CD14-positive monocyte (primary cell): Measurements from ENCODE around the gene NGFR. TPM values are rescaled to one million over a fixed set of nuclear protein-coding genes. Genes with fewer than 3 reads are reported as not detected.
A peak's percentile ranks its signal among the peaks of the same experiment; 100 is the strongest.

Source experiments
- DNase-seq, 3 donors: peaks; one replicate each; pipeline ENCODE4 v3.0.0-alpha.2; 2011 to 2022
- H2AFZ ChIP-seq: 2 replicates; pipeline ENCODE4 v1.6.0; 2012; ENCODE audit warnings: mild to moderate bottlenecking, low read depth, low read length, inconsistent platforms; ENCODE audit not compliant: insufficient read depth, poor library complexity, severe bottlenecking
- H3K27ac ChIP-seq, 2 donors: 1 replicate in 1 of 2; 2 replicates in 1 of 2; pipeline ENCODE4 v1.5.1; 2012 to 2013; ENCODE audit warnings: low read length in 2 of 2, control low read depth in 1 of 2, inconsistent platforms in 1 of 2, low read depth in 1 of 2, mild to moderate bottlenecking in 1 of 2
- H3K27me3 ChIP-seq, 2 donors: one replicate each; pipeline versions ENCODE4 v1.6.0 to v1.6.1; 2011 to 2013; ENCODE audit warnings: low read length in 2 of 2; ENCODE audit not compliant: control insufficient read depth in 2 of 2, insufficient read depth in 2 of 2
- H3K36me3 ChIP-seq, 2 donors: replicated peaks in 1 of 2; 1 replicate in 1 of 2; 2 replicates in 1 of 2; pipeline versions ENCODE4 v1.5.1 to v1.6.1; 2012 to 2013; ENCODE audit warnings: low read length in 2 of 2, control low read depth in 1 of 2, inconsistent platforms in 1 of 2, mild to moderate bottlenecking in 1 of 2; ENCODE audit not compliant: insufficient read depth in 2 of 2, control insufficient read depth in 1 of 2
- H3K4me1 ChIP-seq, 2 donors: 1 replicate in 1 of 2; 2 replicates in 1 of 2; pipeline versions ENCODE4 v1.5.1 to v1.6.1; 2012 to 2013; ENCODE audit warnings: low read length in 2 of 2, control low read depth in 1 of 2, inconsistent platforms in 1 of 2, mild to moderate bottlenecking in 1 of 2, moderate library complexity in 1 of 2; ENCODE audit not compliant: insufficient read depth in 2 of 2, control insufficient read depth in 1 of 2
- H3K4me2 ChIP-seq: replicated peaks from 2 replicates; pipeline ENCODE3; 2012; ENCODE audit warnings: low read length, moderate library complexity, mild to moderate bottlenecking; ENCODE audit not compliant: poor library complexity, severe bottlenecking; ENCODE audit errors: extremely low read depth
- H3K4me3 ChIP-seq, 3 experiments: fragments of 200-600 bp in 1 of 3; sonication (generic) in 1 of 3; replicated peaks in 1 of 3; 1 replicate in 2 of 3; 2 replicates in 1 of 3; pipeline ENCODE4 v1.5.1; 2011 to 2013; ENCODE audit warnings: low read length in 3 of 3, mild to moderate bottlenecking in 3 of 3, control low read depth in 2 of 3, low read depth in 2 of 3, inconsistent platforms in 1 of 3, moderate library complexity in 1 of 3
- H3K79me2 ChIP-seq: 2 replicates; pipeline ENCODE4 v1.6.0; 2012; ENCODE audit warnings: mild to moderate bottlenecking, control low read depth, inconsistent platforms, low read length, moderate library complexity; ENCODE audit not compliant: insufficient read depth
- H3K9ac ChIP-seq: 2 replicates; pipeline ENCODE4 v1.6.0; 2017; ENCODE audit warnings: low read length, mild to moderate bottlenecking; ENCODE audit not compliant: insufficient read depth, poor library complexity, severe bottlenecking
- H3K9me3 ChIP-seq, 2 donors: replicated peaks in 1 of 2; 1 replicate in 1 of 2; 2 replicates in 1 of 2; pipeline versions ENCODE4 v1.5.1 to v1.6.1; 2012 to 2013; ENCODE audit warnings: low read length in 2 of 2, control low read depth in 1 of 2; ENCODE audit not compliant: control insufficient read depth in 1 of 2, insufficient read depth in 1 of 2
- H4K20me1 ChIP-seq: 2 replicates; pipeline ENCODE4 v1.6.0; 2012; ENCODE audit warnings: mild to moderate bottlenecking, low read length, control low read depth, moderate library complexity; ENCODE audit not compliant: insufficient read depth
- H3K27ac Mint-ChIP-seq, 7 donors: one replicate each; pipeline ENCODE4 v1.8.0; 2020; ENCODE audit warnings: mild to moderate bottlenecking in 7 of 7, mixed read lengths in 7 of 7, moderate library complexity in 6 of 7, inconsistent platforms in 2 of 7
- H3K27me3 Mint-ChIP-seq, 3 donors: one replicate each; pipeline ENCODE4 v1.8.0; 2021 to 2022; ENCODE audit warnings: low read depth in 3 of 3, mild to moderate bottlenecking in 3 of 3, mixed read lengths in 3 of 3, moderate library complexity in 3 of 3, inconsistent platforms in 1 of 3
- H3K36me3 Mint-ChIP-seq, 2 donors: one replicate each; pipeline ENCODE4 v1.8.0; 2020; ENCODE audit warnings: mixed read lengths in 2 of 2, inconsistent platforms in 1 of 2, mild to moderate bottlenecking in 1 of 2
- H3K4me1 Mint-ChIP-seq: one replicate; pipeline ENCODE4 v1.8.0; 2020; ENCODE audit warnings: mild to moderate bottlenecking, mixed read lengths
- H3K4me3 Mint-ChIP-seq, 2 donors: one replicate each; pipeline ENCODE4 v1.8.0; 2020; ENCODE audit warnings: mild to moderate bottlenecking in 2 of 2, mixed read lengths in 2 of 2, moderate library complexity in 1 of 2
- H3K9me3 Mint-ChIP-seq, 7 donors: one replicate each; pipeline ENCODE4 v1.8.0; 2020 to 2022; ENCODE audit warnings: mixed read lengths in 7 of 7, mild to moderate bottlenecking in 6 of 7, moderate library complexity in 6 of 7, inconsistent platforms in 2 of 7
- WGBS: methylation state at CpG from one replicate; pipeline ENCODE4 v1.1.5; 2013; ENCODE audit warnings: missing lambda C conversion rate; ENCODE audit not compliant: insufficient coverage; 5-methylcytosine and 5-hydroxymethylcytosine counted together
- intact Hi-C, 2 donors: fragments of 100-400 bp; cut with micrococcal nuclease; formaldehyde crosslinking; loops; one replicate each; pipeline versions ENCODE4 v1.15.0 to v1.15.1; 2023
- polyA plus RNA-seq, 3 donors: library from polyadenylated mRNA; depleted of rRNA in 1 of 3; unstranded in 2 of 3; stranded (reverse) in 1 of 3; fragments of 300-500 nt in 2 of 3; fragments of >200 nt in 1 of 3; fragmentation: Illumina TruSeq in 2 of 3; gene quantifications; 1 replicate in 2 of 3; 2 replicates in 1 of 3; pipeline ENCODE4 v1.2.3, GENCODE V29; 2012 to 2021
- TF ChIP-seq, protein P1 (sequence below): fragments of 200-600 bp; IDR thresholded peaks from one replicate; pipeline ENCODE4 v1.8.0; 2022; ENCODE audit warnings: antibody characterized with exemption, mild to moderate bottlenecking

NGFR gene
- polyA plus RNA-seq, 3 donors: 0.05 to 0.19 TPM; not detected in 1

- WGBS: 93% methylated on average over 4 of the region's 5 CpGs
- peak overlapping the region in 1 of 7 donors; percentile 11 for H3K27ac Mint-ChIP-seq
Observed at GRCh38 chr17:49516180-49516579, 21.1 kb downstream of the NGFR start.

DNA sequence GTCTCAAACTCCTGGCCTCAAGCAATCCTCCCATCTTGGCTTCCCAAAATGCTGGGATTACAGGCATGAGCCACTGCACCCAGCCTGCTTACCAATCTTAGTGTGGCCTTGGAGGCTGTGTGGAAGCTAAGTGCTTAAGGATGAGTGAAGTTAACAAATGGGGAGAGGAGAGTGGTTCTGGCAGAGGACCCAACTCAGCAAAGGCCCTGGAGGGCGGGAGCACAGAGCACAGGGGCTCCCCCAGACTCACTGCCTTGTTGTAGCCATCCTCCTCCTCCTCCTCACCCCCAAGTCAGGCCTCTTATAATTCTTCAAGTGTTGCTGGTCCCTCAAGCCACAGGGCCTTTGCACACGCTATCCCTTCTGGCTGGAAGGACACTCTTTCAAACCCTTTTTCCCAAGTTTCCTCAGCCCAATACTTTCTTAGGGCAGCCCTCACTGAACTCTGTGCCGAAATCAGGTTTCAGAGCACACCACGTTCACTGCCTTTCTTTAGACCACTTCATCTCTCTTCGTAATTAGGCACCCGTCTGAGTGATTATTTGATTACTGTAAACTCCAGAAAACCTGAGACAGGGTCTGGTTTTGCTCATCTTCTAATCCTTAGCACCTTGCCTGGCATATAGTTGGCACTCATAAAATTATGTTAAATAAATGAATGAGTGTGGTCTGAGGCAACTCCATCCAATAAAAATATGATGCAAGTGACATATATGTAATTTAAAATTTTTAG is 23.4 kb downstream of the NGFR start:
- H3K9me3 Mint-ChIP-seq: peaks cover 0 to 1% (median 0%) of the 10 kb centered on the region in 7 donors
- no peaks in the 10 kb centered on the region for H3K36me3 ChIP-seq
- no peak overlapping the region for H3K4me3 ChIP-seq
- H3K79me2 ChIP-seq: no peaks in the 10 kb centered on the region
- H3K4me2 ChIP-seq: no peak overlapping the region
- H3K27ac ChIP-seq: no peak overlapping the region
- 100% methylated on average over 1 of the region's 6 CpGs for WGBS
- H3K27me3 Mint-ChIP-seq: peaks cover 21 to 44% (median 33%) of the 10 kb centered on the region in 3 donors
- H4K20me1 ChIP-seq: no peaks in the 10 kb centered on the region
- no peak overlapping the region for H3K9ac ChIP-seq
- peaks cover 45 to 49% of the 10 kb centered on the region in 2 donors for H3K4me1 ChIP-seq
- intact Hi-C loops: no loop called here
- H2AFZ ChIP-seq: no peak overlapping the region
- DNase-seq: no peak
- H3K36me3 Mint-ChIP-seq: peaks cover 0 to 1% of the 10 kb centered on the region in 2 donors
- H3K4me3 Mint-ChIP-seq: no peak overlapping the region
- no peak overlapping the region for H3K27ac Mint-ChIP-seq
- H3K27me3 ChIP-seq: peaks cover 0 to 19% of the 10 kb centered on the region in 2 donors
- peaks cover 56% of the 10 kb centered on the region for H3K4me1 Mint-ChIP-seq
- TF ChIP-seq, protein P1, sequence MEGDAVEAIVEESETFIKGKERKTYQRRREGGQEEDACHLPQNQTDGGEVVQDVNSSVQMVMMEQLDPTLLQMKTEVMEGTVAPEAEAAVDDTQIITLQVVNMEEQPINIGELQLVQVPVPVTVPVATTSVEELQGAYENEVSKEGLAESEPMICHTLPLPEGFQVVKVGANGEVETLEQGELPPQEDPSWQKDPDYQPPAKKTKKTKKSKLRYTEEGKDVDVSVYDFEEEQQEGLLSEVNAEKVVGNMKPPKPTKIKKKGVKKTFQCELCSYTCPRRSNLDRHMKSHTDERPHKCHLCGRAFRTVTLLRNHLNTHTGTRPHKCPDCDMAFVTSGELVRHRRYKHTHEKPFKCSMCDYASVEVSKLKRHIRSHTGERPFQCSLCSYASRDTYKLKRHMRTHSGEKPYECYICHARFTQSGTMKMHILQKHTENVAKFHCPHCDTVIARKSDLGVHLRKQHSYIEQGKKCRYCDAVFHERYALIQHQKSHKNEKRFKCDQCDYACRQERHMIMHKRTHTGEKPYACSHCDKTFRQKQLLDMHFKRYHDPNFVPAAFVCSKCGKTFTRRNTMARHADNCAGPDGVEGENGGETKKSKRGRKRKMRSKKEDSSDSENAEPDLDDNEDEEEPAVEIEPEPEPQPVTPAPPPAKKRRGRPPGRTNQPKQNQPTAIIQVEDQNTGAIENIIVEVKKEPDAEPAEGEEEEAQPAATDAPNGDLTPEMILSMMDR: no peak
- no peaks in the 10 kb centered on the region for H3K9me3 ChIP-seq

More at GRCh38 chr17:49516180-49516579, 21.1 kb downstream of the NGFR start:
- Mint-ChIP-seq H3K36me3 (no peaks in the 10 kb centered on the region), H3K4me1 (peaks cover 47% of the 10 kb centered on the region), H3K27me3 (peaks cover 17 to 31% (median 30%) of the 10 kb centered on the region in 3 donors), H3K9me3 (peaks cover 0 to 1% (median 0%) of the 10 kb centered on the region in 7 donors), H3K4me3 (no peak overlapping the region)
- H3K4me1 ChIP-seq: peaks cover 37 to 43% of the 10 kb centered on the region in 2 donors
- no peaks in the 10 kb centered on the region for H4K20me1 ChIP-seq
- no peak overlapping the region for H3K27ac ChIP-seq
- H3K9me3 ChIP-seq: no peaks in the 10 kb centered on the region
- no peak overlapping the region for H3K4me3 ChIP-seq
- no peaks in the 10 kb centered on the region for H3K79me2 ChIP-seq
- H3K27me3 ChIP-seq: peaks cover 0 to 11% of the 10 kb centered on the region in 2 donors
- no peak for DNase-seq
- intact Hi-C loops: no loop called here
- peak overlapping the region; percentile 44 for H3K9ac ChIP-seq
- H2AFZ ChIP-seq: no peak overlapping the region
- H3K36me3 ChIP-seq: no peaks in the 10 kb centered on the region
- H3K4me2 ChIP-seq: no peak overlapping the region
- TF ChIP-seq, protein P1: no peak
